ENCODE results near the gene FLCN. TPM values are rescaled to one million over a fixed set of nuclear protein-coding genes. Genes with fewer than 3 reads are reported as not detected.
"Not testable (repeated sequence)": the region's sequence is repeated elsewhere in the genome, so short reads cannot be mapped to it uniquely, and the experiment has no call there.

FLCN gene
- total RNA-seq, 1 donor from 2014 or later: 75.0 TPM

- not testable (repeated sequence) for DNase-seq
Observed at GRCh38 chr17:17184985-17185757, 51.8 kb downstream of the FLCN start.

DNA sequence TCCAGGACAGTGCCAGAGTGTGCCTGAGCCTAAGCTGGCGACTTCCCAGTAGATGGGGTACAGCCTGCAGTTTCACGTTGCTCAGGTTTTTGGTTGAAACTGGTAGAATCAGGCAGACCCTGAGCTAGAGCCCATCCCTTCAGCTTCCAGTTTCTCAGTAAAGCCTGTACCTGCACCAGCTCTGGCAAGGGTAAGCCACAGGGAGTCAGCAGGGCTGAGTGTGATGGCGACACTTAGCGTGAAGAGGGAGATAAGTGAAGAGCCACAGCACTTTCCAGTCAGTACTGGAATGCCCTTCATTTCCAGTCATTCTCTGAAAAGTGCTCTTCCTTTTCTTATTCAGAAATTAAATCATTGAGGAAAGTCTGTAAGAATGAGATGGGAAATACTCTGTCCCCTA is 53.2 kb downstream of the FLCN start:
- DNase-seq: no peak

DNA sequence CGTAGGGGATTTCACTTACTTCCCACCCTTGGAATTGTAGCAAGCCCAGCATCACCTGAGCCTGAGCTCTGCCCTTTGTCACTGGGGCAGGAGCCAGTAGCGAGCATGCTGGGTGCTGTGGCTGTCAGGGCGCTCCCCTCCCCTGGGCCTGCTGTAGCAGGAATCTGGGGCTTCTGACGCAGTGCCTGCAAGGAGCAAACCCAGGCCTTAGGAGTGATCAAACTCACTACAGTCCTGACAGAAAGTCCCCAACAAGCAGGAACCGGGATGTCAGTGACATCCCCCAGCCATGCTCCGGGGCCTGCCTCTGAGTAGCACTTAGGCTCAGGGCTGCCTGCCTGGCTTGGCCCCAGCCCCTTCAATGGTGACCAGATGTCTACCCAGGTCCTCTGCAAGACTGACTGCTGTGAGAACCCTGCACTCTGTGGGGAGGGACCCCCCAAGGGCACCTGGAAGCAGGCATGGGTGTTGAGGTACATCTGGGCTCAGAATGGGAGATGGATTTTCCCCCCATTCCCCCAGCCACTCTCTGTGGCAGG is 54.3 kb downstream of the FLCN start:
- DNase-seq: no peak

DNA sequence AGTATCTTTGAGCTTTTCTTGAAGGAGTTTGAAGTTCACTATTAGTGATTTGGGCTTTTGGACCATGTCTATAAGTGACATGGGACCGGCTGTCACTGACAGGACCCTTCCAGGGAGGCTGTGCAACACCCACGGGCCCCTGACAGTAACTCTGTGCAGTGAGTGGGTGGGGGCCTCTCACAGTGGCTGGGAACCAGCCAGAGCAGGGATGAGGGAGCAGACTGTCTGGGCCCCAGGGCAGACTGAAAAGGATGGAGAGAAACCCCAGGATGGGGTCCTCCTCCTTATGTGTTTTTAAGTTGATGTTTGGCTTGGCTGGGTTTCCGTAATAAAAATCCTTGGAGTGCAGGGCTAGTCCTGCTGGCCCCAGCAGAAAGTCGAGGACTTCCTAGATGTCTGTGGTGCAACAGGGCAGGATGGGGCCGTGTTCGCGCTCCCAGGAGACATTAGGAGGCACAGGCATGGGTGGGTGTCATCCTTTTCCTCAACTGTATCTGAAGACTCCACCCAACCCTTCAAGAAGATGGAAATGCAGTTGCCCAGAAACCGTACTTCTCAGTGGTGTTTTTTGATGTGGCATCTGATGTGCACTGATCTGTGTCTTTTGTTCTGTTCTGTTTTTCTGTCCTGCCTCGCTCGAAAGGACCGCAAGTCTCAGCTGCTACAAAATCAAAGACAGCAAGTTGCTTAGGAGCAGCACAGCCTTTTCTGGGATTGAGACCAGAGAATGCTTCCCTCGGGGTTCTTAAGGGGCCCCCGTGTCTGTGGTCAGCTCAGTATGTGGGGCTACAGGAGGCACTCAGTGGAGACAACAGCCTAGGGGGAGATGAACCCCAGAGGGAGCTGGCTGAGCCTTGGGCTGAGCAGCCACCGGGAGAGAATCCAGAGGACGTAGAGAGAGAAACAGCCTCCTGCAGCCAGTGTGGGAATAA is 55.0 kb downstream of the FLCN start:
- DNase-seq: no peak

GRCh38 chr17:17180741-17181525 is 56.0 kb downstream of the FLCN start:
- DNase-seq: no peak

GRCh38 chr17:17180141-17180603 is 56.8 kb downstream of the FLCN start:
- DNase-seq: no peak

GRCh38 chr17:17179371-17179827 is 57.6 kb downstream of the FLCN start:
- DNase-seq: peak; percentile 61

DNA sequence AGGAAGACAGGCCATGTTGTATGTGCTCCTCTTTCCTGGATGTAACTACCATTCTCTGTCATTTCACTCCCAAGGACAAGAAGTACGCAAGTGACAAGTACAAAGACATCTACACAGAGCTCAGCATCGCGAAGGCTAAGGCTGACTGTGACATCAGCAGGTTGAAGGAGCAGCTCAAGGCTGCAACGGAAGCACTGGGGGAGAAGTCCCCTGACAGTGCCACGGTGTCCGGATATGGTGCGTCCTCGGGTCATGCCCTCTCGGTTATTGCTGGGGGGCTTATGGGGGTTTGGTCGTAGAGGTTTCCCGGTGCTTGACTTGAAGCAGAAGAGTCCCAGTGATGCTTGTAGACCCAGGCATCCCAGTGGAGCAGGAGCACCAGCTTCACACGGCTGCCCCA is 59.8 kb downstream of the FLCN start:
- no peak for DNase-seq

DNA sequence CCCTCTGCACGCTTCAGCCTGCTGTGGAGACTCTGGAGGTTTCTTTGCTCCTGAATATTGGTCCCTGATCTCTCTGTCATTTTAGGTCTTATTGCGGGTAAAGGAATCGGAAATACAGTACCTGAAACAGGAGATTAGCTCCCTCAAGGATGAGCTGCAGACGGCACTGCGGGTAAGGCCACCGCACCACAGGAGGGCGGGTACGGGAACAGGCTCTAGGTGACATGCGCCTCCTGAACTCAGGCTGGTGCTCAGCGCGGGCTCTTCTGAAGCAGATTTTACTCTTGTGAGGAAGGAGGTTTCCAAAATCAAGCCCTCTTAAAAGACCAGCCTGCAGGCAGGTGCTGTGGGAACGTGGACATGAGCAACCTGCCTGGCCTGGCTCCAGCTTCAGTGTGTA is 60.6 kb downstream of the FLCN start:
- no peak for DNase-seq

DNA sequence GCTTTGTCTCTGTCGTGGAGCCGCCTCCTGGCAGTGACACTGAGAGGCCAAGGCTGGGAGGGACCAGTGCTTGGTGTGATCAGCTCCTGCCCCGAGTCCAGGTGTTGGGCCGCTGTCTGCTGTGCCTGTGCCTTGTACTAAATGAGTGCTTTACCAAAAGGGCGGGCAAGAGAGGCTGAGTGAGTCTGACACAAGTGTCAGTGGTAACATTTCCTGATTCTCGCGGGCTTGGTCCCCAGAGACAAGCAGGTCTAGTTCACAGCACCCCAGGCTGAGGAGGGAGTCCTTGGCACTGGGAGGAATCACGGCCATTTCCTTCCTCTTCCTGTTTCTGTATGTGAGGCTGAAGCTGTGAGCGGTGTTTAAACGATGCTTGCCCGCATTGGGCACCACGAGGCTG is 61.1 kb downstream of the FLCN start:
- peak; percentile 25 for DNase-seq

DNA sequence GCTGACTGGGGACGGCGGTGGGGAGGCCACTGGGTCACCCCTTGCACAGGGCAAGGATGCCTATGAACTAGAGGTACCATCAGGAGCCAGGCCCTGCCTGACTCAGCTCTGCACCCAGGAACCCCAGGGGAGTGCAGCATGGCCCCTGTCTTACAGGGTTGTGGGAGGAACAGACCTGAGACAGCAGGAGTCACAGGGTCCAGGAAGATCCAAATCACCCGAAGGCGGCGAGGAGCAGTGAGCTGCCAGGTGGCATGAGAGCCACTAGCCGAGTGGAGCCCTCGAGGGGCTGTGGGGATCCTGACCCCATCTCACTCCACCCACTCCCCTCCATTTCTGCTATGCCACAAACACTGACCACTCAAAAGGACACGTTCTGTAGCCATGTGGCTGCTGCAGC is 61.6 kb downstream of the FLCN start:
- DNase-seq: no peak

- DNase-seq: no peak
Observed at GRCh38 chr17:17173921-17174320, 63.0 kb downstream of the FLCN start.

GRCh38 chr17:17172990-17173389 is 64.0 kb downstream of the FLCN start:
- no peak for DNase-seq

DNA sequence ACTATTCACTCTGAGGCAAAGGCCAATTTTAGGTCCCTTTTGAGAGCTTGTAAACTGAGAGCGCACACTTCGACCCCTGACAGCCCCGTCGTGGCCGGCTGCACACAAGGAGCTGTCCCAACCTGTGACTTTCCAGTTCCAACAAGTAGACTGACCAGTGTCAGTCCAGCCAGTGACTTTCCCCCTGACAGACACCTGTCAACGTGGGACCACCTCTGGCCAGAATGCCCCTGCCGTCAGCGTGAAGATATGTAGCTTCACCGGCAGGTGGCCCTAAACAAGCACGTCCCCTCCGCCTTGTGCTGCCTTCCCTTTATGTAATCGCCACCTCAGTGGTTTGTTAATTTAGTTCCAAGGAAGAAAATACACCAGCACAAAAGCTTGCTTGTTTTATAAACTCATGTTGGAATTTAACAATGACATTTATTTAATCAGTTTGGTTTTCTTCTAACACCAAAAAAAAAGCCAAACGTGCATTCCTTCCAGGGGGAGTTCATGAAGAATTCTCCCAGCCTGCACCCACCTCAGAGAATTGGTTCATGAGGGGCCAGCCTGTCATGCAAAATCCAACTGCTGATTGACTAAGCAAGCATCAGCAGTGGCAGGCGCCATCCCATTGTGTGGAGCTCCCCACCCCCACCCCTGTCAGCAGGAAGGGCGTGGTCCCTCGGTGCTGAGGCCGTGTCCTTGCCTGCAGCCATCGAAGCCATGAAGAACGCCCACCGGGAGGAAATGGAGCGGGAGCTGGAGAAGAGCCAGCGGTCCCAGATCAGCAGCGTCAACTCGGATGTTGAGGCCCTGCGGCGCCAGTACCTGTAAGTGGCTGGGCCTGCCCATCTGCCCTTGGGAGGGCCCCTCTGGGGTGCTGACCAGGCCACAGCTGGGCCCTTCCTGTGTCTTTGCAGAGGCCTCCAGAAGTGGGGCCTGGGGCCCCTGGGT is 64.7 kb downstream of the FLCN start:
- DNase-seq: peak; percentile 56

- DNase-seq: no peak
Observed at GRCh38 chr17:17171186-17171585, 65.8 kb downstream of the FLCN start.

DNA sequence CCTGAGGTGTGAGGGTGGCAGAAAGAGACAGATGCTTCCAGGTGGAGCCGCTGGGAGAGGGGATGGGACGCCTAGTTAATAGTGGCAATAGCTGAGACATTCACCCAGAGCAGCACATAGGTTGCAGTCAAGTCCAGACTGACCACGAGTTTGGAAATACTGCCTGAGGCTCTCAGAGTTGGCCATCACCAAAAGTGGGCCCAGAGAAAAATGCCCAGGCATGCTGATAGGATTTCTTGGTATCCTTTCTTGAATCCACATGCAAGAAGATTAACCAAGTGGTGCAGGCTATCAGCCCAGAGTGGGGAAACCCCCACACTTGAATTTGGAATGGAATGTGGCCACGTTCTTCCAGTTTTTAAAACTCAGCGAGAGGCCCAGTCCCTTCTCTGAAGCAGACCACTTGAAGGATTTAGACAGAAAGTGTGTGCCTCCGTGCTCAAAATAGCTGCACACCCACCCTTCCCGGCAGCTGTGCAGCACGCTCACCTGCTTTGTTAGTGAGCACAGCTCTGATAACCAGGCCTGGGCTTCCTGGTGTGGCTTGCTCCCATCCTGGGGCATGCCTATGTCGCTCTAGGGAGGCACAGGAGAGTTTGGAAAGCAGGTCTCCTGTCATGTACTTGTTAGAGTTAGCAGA is 66.5 kb downstream of the FLCN start:
- no peak for DNase-seq

DNA sequence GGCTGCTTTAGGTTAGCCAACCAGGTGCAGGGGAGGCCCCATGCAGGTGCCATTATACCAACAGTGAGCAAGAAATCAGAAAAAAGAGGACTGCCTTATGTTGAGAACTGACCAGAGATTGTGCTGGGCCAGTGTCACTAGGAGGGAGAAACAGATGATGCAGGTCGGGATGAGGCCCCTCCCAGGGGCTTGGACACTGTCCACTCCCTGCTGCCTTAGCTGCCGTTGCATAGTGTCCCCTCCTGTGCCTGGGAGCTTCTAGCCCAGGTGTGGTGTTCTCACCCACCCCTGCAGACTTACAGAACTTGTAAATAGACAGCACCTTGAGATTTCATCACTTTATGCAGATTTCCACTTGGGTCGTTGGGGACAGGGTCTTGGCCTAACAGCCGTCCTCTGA is 67.6 kb downstream of the FLCN start:
- no peak for DNase-seq

- DNase-seq: no peak
Observed at GRCh38 chr17:17168401-17168800, 68.6 kb downstream of the FLCN start.

DNA sequence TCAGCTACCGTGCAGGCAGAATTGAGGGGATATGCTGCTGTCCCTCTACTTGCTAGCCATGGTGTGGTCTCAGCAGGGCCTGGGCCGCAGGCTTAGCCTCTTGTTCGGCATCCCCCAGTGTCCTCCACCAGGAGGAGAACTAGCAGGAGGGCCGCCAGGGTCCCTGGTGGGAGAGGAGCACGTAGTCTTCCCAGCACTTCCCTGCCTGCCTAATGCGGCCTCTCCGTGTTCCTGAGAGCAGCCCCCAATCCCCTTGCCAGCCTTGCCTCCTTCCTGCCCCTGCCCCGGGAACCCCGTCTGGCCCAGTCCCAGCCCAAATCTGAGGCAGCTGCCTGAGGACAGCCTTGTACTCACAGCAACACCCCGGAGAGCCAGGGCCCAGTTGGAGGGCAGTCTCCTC is 69.0 kb downstream of the FLCN start:
- no peak for DNase-seq

GRCh38 chr17:17167356-17167755 is 69.6 kb downstream of the FLCN start:
- no peak for DNase-seq

DNA sequence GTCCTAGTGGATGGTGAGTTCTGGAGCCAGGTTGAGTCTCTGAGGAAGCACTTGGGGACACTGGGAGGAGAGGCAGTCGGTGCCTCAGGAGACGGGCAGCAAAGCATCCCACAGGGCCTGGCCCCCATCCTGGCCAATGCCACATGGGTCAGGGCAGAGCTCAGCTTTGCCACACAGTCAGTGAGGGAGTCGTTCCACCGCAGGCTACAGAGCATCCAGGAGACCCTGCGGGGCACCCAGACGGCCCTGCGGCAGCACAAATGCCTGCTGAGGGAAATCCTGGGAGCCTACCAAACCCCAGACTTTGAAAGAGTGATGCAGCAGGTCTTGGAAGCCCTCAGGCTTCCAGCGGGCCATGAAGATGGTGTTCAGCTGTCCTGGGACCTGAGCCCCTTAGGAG is 70.5 kb downstream of the FLCN start:
- DNase-seq: no peak

All from dermis blood vessel endothelial cell (primary cell).